Stimulated activated CD8-positive, alpha-beta memory T cell treated with anti-CD3 and anti-CD28 coated beads, Interleukin-12 subunit alpha, Interleukin-12 subunit beta, amount 100 ng/mL, for 24 hours (primary cell): Measurements from ENCODE around the gene ZFPL1.
A peak's percentile ranks its signal among the peaks of the same experiment; 100 is the strongest.
"Not testable (repeated sequence)": the region's sequence is repeated elsewhere in the genome, so short reads cannot be mapped to it uniquely, and the experiment has no call there.

Source experiments
- DNase-seq: peaks from one replicate; pipeline ENCODE4 v3.0.0-alpha.2; 2020; ENCODE audit errors: extremely low read depth

ZFPL1 gene

GRCh38 chr11:65113839-65114238 is 29.8 kb downstream of the ZFPL1 start:
- DNase-seq: no peak

GRCh38 chr11:65114538-65115171 is 30.6 kb downstream of the ZFPL1 start:
- no peak for DNase-seq

GRCh38 chr11:65115361-65116082 is 31.5 kb downstream of the ZFPL1 start:
- DNase-seq: no peak

- no peak for DNase-seq
Measured at GRCh38 chr11:65116370-65117205, 32.6 kb downstream of the ZFPL1 start.

- peak; percentile 100 for DNase-seq
Measured at GRCh38 chr11:65117206-65118096, 33.4 kb downstream of the ZFPL1 start, which contains the start of gene ZNHIT2. TSS of gene ZNHIT2 (minus strand) at chr11:65117701. CDS start at chr11:65117653, 48 bp downstream.

GRCh38 chr11:65118097-65118837 is 34.2 kb downstream of the ZFPL1 start:
- no peak for DNase-seq

- DNase-seq: not testable (repeated sequence)
Measured at GRCh38 chr11:65118891-65119669, 35.1 kb downstream of the ZFPL1 start.

- DNase-seq: no peak
Measured at GRCh38 chr11:65119670-65119995, 35.6 kb downstream of the ZFPL1 start.

GRCh38 chr11:65120831-65121230 is 36.8 kb downstream of the ZFPL1 start:
- no peak for DNase-seq

GRCh38 chr11:65121447-65121864 is 37.4 kb downstream of the ZFPL1 start:
- no peak for DNase-seq

GRCh38 chr11:65121865-65122696 is 38.1 kb downstream of the ZFPL1 start, which contains the start of the genes FAU and MRPL49:
TSS of gene FAU (minus strand) at chr11:65122134. CDS start at chr11:65121813, 321 bp downstream.
TSS of gene MRPL49 (plus strand) at chr11:65122321. CDS start at chr11:65122347, 26 bp downstream.
- peak; percentile 97 for DNase-seq

GRCh38 chr11:65124480-65125196 is 40.6 kb downstream of the ZFPL1 start:
- DNase-seq: no peak

GRCh38 chr11:65125197-65126056 is 41.4 kb downstream of the ZFPL1 start:
- DNase-seq: no peak

GRCh38 chr11:65126624-65127274 is 42.7 kb downstream of the ZFPL1 start:
- DNase-seq: no peak

GRCh38 chr11:65127473-65128181 is 43.6 kb downstream of the ZFPL1 start:
- DNase-seq: no peak
